Measurements from ENCODE around the gene PIEZO1. TPM values are rescaled to one million over a fixed set of nuclear protein-coding genes. Genes with fewer than 3 reads are reported as not detected.
"Not testable (repeated sequence)": the region's sequence is repeated elsewhere in the genome, so short reads cannot be mapped to it uniquely, and the experiment has no call there.

Gene PIEZO1
- total RNA-seq, 2 experiments from 2014 or later: 308 to 323 TPM

DNA sequence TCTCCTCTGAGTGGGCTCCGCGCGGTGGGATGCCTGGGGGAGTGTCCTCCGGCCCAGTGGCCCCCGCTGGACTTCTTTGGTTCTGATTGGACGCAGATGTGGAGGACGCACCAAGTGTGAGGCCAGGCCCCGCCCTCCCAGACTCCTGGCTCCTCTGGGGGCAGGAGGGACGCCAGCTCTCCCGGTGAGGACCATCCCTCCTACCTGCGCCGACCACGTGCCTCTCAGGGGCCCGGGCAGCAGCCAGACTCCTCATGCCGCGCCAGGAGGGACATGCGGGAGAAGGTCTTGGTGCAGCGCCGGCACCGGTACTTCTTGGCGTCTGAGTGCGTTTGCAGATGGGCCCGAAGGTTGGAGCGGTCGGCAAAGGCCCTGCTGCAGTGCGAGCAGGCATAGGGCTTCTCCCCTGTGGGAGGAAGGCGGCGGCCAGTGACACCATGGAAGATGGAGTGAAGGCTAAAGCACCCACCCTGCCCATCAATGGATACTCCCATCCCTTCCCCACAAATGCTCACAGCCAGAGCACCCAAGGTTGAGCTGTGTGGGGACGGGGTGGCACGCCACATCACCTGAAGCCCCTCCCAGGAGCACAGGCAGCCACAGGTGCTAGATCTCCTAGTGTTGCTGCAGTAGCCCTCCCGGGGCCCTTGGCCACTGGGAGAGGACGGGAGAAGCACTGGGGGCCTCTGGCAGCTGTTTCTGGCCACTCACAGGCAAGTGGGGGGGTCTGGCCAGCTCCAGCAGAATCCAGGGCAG is 106.6 kb downstream of the PIEZO1 start:
- peaks cover 23% of the 10 kb centered on the region for H3K4me1 Mint-ChIP-seq
- POLR2A ChIA-PET: no interaction called here
- no peaks in the 10 kb centered on the region for H3K9me3 Mint-ChIP-seq
- no peak for DNase-seq
- no peak overlapping the region for H3K27ac Mint-ChIP-seq
- CTCF ChIA-PET: interaction anchor here (4.5 kb wide), 1 partner anchor 24 kb away, joined by 26 read pairs; no protein-coding TSS in a partner anchor
- no peak overlapping the region for H3K4me3 Mint-ChIP-seq
- H3K27me3 Mint-ChIP-seq: no peaks in the 10 kb centered on the region
- H3K36me3 Mint-ChIP-seq (ENCODE audit: low read depth): peaks cover 24% of the 10 kb centered on the region

DNA sequence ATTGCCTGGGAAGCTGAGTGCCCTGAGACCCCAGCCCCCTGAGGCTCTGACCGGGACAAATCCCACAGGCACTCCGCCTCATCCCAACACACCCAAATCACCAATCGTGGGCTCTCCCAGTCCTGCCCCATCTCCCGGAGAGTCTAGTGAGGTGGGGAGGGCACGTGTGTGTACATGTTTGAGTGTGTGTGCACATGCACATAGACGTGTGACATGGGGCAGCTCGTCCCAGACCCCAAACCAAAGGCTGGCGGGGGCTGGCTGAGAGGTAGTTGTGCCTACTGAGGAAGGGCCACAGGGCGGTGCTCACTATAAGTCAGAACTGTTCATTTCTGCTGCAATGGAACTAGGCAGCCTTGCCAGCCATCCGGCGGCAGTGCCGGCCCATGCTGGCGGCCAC is 107.3 kb downstream of the PIEZO1 start:
- Mint-ChIP-seq H3K27me3 (no peaks in the 10 kb centered on the region), H3K4me1 (peaks cover 20% of the 10 kb centered on the region), H3K27ac (no peak overlapping the region), H3K9me3 (no peaks in the 10 kb centered on the region), H3K4me3 (no peak overlapping the region), H3K36me3 (ENCODE audit: low read depth) (peaks cover 24% of the 10 kb centered on the region)
- POLR2A ChIA-PET: interaction anchor here (1.5 kb wide), 1 partner anchor 25 kb away, joined by 3 read pairs; no protein-coding TSS in a partner anchor
- CTCF ChIA-PET: no interaction called here
- DNase-seq: no peak

DNA sequence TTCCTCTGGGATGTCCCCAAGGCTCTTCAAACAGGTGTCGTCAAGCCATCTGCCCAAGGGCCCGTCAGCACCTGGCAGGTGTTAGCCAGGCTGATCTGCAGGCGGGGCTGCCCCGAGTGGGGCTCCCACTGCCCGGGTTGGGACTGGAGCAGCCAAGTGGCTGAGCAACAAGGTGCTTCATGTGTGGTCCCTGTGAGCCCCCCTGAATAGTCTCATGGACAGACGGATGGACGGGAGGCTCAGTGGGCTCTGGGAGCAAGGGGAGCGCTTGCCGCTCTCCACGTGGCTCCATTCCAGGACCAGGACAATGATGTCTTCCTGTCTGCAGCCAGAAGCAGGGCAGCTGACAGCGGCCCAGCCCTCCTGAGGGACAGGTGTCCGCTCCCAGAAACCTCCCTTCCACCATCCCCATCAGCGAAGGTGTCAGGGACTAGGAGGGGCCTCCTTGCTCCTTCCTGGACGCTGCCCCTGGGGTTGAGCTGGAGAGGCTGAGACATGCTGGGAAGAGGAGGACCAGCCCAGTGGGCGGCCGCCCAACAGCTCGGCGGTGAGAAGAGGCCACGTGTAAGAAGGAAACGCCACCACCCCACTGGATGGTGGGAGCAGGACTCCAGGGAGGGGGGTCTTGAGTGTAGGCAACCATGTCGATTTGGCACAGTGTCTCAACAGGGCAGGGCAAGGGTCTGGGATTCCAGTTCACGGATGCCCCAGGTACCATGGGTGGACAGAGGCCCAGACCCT is 108.3 kb downstream of the PIEZO1 start:
- Mint-ChIP-seq H3K27me3 (no peaks in the 10 kb centered on the region), H3K4me3 (no peak overlapping the region), H3K4me1 (peaks cover 11% of the 10 kb centered on the region), H3K9me3 (no peaks in the 10 kb centered on the region), H3K27ac (no peak overlapping the region), H3K36me3 (ENCODE audit: low read depth) (peaks cover 18% of the 10 kb centered on the region)
- ChIA-PET POLR2A (interaction anchor here (1.5 kb wide), 1 partner anchor 26 kb away, joined by 3 read pairs; no protein-coding TSS in a partner anchor), CTCF (no interaction called here)
- no peak for DNase-seq

DNA sequence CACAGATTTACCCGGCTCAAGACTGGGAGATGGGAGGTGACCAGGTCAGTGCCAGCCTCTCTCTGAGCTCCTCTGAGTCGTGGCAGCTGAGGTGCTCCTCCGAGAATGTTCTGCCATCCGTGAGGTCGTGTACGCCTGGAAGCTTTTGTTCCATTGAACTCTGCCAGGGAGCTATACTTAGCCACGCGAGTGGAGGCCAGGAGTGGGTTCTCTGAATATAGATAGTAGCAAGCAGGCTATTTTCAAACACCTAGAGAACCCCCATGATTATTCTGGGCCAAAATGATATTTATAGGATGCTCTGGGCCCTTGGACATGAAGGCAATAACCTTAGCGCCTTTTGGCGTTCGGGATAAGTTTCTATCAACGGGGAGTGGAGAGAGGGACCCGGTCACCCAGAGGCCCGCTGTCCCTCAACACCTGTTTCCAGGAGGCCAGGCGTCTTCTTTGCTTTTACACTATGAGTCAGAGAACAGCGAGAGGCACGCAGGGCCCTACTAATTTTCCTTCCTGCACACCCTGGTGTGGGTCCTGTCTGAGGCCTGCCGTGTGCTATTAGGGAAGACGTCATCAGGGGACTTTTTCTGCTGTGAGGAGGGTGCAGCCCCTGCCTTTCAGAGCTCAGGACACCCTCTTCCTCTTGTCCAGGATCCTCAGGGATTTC is 111.2 kb downstream of the PIEZO1 start:
- Mint-ChIP-seq H3K4me1 (no peaks in the 10 kb centered on the region), H3K36me3 (ENCODE audit: low read depth) (peaks cover 7% of the 10 kb centered on the region), H3K4me3 (no peak overlapping the region), H3K27me3 (no peaks in the 10 kb centered on the region), H3K27ac (no peak overlapping the region), H3K9me3 (no peaks in the 10 kb centered on the region)
- DNase-seq: no peak
- CTCF ChIA-PET: no interaction called here
- POLR2A ChIA-PET: interaction anchor here (2.9 kb wide), 1 partner anchor 10 kb away, joined by 11 read pairs; the partner anchor contains the start of gene MVD

DNA sequence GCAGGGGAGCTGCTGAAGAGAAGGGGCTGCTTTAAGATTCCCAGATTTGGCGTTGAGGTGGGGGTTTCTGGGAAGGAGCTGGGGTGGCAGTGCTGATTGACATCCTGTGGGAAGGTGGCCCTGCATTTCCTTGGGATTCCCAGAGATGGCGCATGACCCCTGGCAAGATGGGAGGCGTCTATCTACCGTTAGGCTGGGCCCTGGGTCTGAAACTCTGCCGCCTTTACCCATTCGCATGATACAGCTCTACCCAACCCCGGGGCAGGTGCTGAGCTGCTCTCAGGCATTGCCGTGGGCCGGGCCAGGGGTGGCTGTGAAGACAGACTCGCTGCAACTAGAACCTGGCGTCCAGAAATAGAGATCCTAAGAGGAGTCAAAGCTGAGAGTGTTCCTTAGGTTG is 112.2 kb downstream of the PIEZO1 start:
- CTCF ChIA-PET: no interaction called here
- peaks cover 11% of the 10 kb centered on the region for H3K36me3 Mint-ChIP-seq (ENCODE audit: low read depth)
- no peak overlapping the region for H3K27ac Mint-ChIP-seq
- H3K4me1 Mint-ChIP-seq: no peaks in the 10 kb centered on the region
- POLR2A ChIA-PET: interaction anchor here (2.9 kb wide), 1 partner anchor 9 kb away, joined by 11 read pairs; the partner anchor contains the start of gene MVD
- H3K27me3 Mint-ChIP-seq: no peaks in the 10 kb centered on the region
- no peaks in the 10 kb centered on the region for H3K9me3 Mint-ChIP-seq
- H3K4me3 Mint-ChIP-seq: no peak overlapping the region
- no peak for DNase-seq

DNA sequence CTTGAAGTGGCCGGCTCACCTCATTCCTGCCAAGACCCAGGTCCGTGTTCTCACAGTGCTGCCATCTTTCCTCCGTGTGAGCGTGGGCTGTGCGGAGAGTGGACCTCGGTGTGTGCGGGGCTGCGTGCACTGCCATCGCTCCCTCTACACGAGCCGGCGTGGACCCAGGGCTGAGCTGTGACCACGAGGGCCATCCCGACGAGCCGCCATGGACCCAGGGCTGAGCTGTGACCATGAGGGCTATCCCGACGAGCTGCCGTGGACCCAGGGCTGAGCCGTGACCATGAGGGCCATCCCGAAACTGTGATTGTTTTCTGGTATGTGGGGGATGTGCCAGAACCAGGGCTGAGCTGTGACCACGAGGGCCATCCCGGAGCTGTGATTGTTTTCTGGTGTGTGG is 113.2 kb downstream of the PIEZO1 start:
- Mint-ChIP-seq H3K27me3 (no peaks in the 10 kb centered on the region), H3K9me3 (no peaks in the 10 kb centered on the region), H3K27ac (no peak overlapping the region), H3K4me1 (no peaks in the 10 kb centered on the region), H3K4me3 (no peak overlapping the region), H3K36me3 (ENCODE audit: low read depth) (peaks cover 8% of the 10 kb centered on the region)
- no peak for DNase-seq
- ChIA-PET CTCF (no interaction called here), POLR2A (interaction anchor here (0.9 to 2.9 kb wide), 2 partner anchors 8 to 52 kb away, joined by 3 to 11 read pairs; partner anchors contain the start of gene MVD)

DNA sequence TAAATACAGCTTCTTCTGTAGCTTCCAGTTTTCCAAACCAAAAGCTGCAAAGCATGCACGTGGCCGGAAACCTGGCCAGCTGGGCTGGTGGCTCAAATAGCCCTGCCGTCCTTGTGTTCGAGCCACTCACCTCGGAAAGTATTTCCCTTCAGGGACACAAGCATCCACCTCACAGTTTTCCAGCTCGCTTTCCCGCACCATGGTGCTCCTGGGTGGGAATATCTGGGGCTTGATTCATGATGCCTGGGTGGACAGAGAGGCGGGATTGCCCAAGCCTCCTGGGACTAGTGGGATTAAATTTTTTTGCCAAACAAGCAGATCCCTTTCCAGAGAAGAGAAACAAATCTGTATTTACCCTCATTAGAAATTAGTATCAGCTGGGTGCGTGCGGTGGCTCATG is 115.0 kb downstream of the PIEZO1 start:
- CTCF ChIA-PET: no interaction called here
- H3K36me3 Mint-ChIP-seq (ENCODE audit: low read depth): peaks cover 11% of the 10 kb centered on the region
- no peaks in the 10 kb centered on the region for H3K9me3 Mint-ChIP-seq
- no peak for DNase-seq
- POLR2A ChIA-PET: interaction anchor here (1.2 kb wide), 1 partner anchor 11 kb away, joined by 3 read pairs; no protein-coding TSS in a partner anchor
- no peak overlapping the region for H3K27ac Mint-ChIP-seq
- peaks cover 2% of the 10 kb centered on the region for H3K4me1 Mint-ChIP-seq
- H3K4me3 Mint-ChIP-seq: no peak overlapping the region
- no peaks in the 10 kb centered on the region for H3K27me3 Mint-ChIP-seq

DNA sequence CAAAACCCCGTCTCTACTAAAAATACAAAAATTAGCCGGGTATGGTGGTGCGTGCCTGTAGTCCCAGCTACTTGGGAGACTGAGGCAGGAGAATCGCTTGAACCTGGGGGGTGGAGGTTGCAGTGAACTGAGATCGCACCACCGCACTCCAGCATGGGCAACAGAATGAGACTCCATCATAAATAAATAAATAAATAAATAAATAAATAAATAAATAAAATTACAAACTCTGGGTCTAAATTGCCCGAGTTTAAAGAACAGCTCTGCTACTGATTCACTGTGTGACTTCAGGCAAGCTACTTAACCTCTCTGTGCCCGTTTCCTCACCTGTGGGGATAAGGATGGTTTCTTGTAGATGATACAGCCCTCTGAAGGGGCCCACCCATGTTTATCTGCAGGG is 115.5 kb downstream of the PIEZO1 start:
- H3K4me3 Mint-ChIP-seq, DNase-seq, H3K27ac Mint-ChIP-seq, H3K4me1 Mint-ChIP-seq, CTCF ChIA-PET, H3K27me3 Mint-ChIP-seq, H3K9me3 Mint-ChIP-seq: not testable (repeated sequence)
- peaks cover 11% of the 10 kb centered on the region for H3K36me3 Mint-ChIP-seq (ENCODE audit: low read depth)
- POLR2A ChIA-PET: interaction anchor here (1.2 kb wide), 1 partner anchor 12 kb away, joined by 3 read pairs; no protein-coding TSS in a partner anchor

DNA sequence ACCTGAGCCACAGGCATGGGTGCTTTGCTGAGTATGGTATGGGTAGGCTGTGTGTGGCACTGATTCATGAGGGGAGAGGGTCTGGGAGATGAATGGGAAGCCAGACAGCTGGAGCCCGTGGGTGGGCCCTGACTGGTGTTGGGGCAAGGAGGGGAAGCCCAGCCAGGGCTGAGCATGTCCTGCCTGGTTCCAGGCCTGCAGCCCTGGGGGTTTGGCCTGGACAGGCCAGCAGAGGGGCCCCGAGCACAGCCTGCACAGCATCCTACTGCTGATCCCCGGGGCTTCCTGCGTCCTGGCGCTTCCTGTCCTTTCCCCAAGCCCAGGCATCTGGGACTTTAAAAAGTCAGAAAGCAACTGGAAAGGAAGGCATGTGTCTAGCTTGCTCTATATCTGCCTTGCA is 117.6 kb downstream of the PIEZO1 start:
- CTCF ChIA-PET: interaction anchor here (1.0 kb wide), 1 partner anchor 31 kb away, joined by 3 read pairs; no protein-coding TSS in a partner anchor
- peaks cover 10% of the 10 kb centered on the region for H3K4me1 Mint-ChIP-seq
- no peaks in the 10 kb centered on the region for H3K9me3 Mint-ChIP-seq
- no peak overlapping the region for H3K27ac Mint-ChIP-seq
- no peak overlapping the region for H3K4me3 Mint-ChIP-seq
- no peak for DNase-seq
- H3K36me3 Mint-ChIP-seq (ENCODE audit: low read depth): peaks cover 14% of the 10 kb centered on the region
- H3K27me3 Mint-ChIP-seq: no peaks in the 10 kb centered on the region
- POLR2A ChIA-PET: no interaction called here

DNA sequence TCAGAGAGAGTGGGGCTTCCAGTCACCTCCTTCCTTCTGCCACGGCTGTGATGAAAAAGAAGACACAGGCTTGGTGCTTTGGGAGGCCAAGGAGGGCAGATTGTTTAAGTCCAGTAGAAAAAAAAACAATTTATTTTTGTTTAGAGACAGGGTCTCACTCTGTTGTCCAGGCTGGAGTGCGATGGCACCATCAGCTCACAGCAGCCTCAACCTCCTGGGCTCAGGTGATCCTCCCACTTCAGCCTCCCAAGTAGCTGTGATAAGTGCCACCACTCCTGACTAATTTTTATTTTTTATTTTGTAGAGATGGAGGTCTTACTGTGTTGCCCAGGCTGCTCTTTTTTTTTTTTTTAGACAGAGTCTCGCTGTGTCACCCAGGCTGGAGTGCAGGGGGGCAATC is 119.5 kb downstream of the PIEZO1 start:
- peaks cover 18% of the 10 kb centered on the region for H3K36me3 Mint-ChIP-seq (ENCODE audit: low read depth)
- no peaks in the 10 kb centered on the region for H3K9me3 Mint-ChIP-seq
- H3K27me3 Mint-ChIP-seq: no peaks in the 10 kb centered on the region
- no peak overlapping the region for H3K27ac Mint-ChIP-seq
- no peak overlapping the region for H3K4me3 Mint-ChIP-seq
- peaks cover 22% of the 10 kb centered on the region for H3K4me1 Mint-ChIP-seq
- ChIA-PET POLR2A (interaction anchor here (0.9 kb wide), 1 partner anchor 145 kb away, joined by 4 read pairs; no protein-coding TSS in a partner anchor), CTCF (interaction anchor here (1.4 kb wide), 1 partner anchor 20 kb away, joined by 4 read pairs; no protein-coding TSS in a partner anchor)
- no peak for DNase-seq
